Uterus (tissue), 4 donors: ENCODE data around the gene SCN1B. TPM values are rescaled to one million over a fixed set of nuclear protein-coding genes. Genes with fewer than 3 reads are reported as not detected.

Source experiments
- DNase-seq, 2 donors: peaks; one replicate each; pipeline ENCODE4 v3.0.0-alpha.2; 2019 to 2020
- H3K27ac ChIP-seq, 2 donors: fragments of 200-600 bp; sonication (generic); 1 replicate in 1 of 2; 2 replicates in 1 of 2; pipeline ENCODE4 v1.5.1; 2016 to 2018
- H3K27me3 ChIP-seq, 2 donors: fragments of 200-600 bp; sonication (generic); one replicate each; pipeline ENCODE4 v1.5.1; 2018 to 2019; ENCODE audit warnings: control low read depth in 1 of 2
- H3K36me3 ChIP-seq, 2 donors: fragments of 200-600 bp; sonication (generic); one replicate each; pipeline ENCODE4 v1.5.1; 2019; ENCODE audit warnings: control low read depth in 1 of 2
- H3K4me1 ChIP-seq, 2 donors: fragments of 200-600 bp; sonication (generic); one replicate each; pipeline ENCODE4 v1.5.1; 2018 to 2019; ENCODE audit warnings: control low read depth in 1 of 2
- H3K4me3 ChIP-seq, 2 donors: fragments of 200-600 bp; sonication (generic); 1 replicate in 1 of 2; 2 replicates in 1 of 2; pipeline ENCODE4 v1.5.1; 2018 to 2019; ENCODE audit warnings: mild to moderate bottlenecking in 1 of 2
- H3K9me3 ChIP-seq, 2 donors: fragments of 200-600 bp; sonication (generic); one replicate each; pipeline ENCODE4 v1.5.1; 2019; ENCODE audit warnings: control low read depth in 1 of 2
- POLR2A ChIP-seq, 2 donors: fragments of 450-650 bp; IDR thresholded peaks; one replicate each; pipeline ENCODE4 v1.6.1; 2016; ENCODE audit warnings: antibody characterized with exemption in 2 of 2, mild to moderate bottlenecking in 1 of 2, moderate library complexity in 1 of 2
- intact Hi-C: fragments of 100-400 bp; cut with DNase I; formaldehyde crosslinking; loops from one replicate; pipeline ENCODE4 v1.15.1; 2023; ENCODE audit warnings: low total_unique reads
- total RNA-seq, 4 donors: library from RNA; depleted of rRNA in 3 of 4; stranded (reverse); fragments of >200 nt in 3 of 4; gene quantifications; one replicate each; pipeline versions ENCODE4 v1.1.0 to v1.2.4, GENCODE V29; 2014 to 2023
- TF ChIP-seq, protein P1 (sequence below), 4 experiments: fragments of 200-600 bp in 2 of 4; fragments of 450-650 bp in 2 of 4; sonication (generic) in 2 of 4; IDR thresholded peaks; one replicate each; pipeline ENCODE4 v1.5.1; 2016 to 2019; ENCODE audit warnings: antibody characterized with exemption in 4 of 4, mild to moderate bottlenecking in 2 of 4, moderate library complexity in 1 of 4
- donor health status: DM: yes; HTN: yes; CAD: no.

Gene SCN1B
- total RNA-seq, 4 donors from 2014 or later: 0.26 to 15.2 (median 0.78) TPM

GRCh38 chr19:35034005-35034502 lies 3.8 kb downstream of the SCN1B start:
- intact Hi-C loops: no loop called here
- H3K9me3 ChIP-seq: no peaks in the 10 kb centered on the region
- H3K27me3 ChIP-seq: no peaks in the 10 kb centered on the region
- DNase-seq: no peak
- TF ChIP-seq POLR2A (IDR thresholded peaks at IDR 0.05): no peak
- TF ChIP-seq, protein P1, sequence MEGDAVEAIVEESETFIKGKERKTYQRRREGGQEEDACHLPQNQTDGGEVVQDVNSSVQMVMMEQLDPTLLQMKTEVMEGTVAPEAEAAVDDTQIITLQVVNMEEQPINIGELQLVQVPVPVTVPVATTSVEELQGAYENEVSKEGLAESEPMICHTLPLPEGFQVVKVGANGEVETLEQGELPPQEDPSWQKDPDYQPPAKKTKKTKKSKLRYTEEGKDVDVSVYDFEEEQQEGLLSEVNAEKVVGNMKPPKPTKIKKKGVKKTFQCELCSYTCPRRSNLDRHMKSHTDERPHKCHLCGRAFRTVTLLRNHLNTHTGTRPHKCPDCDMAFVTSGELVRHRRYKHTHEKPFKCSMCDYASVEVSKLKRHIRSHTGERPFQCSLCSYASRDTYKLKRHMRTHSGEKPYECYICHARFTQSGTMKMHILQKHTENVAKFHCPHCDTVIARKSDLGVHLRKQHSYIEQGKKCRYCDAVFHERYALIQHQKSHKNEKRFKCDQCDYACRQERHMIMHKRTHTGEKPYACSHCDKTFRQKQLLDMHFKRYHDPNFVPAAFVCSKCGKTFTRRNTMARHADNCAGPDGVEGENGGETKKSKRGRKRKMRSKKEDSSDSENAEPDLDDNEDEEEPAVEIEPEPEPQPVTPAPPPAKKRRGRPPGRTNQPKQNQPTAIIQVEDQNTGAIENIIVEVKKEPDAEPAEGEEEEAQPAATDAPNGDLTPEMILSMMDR (IDR thresholded peaks at IDR 0.05): no peak
- peaks cover 0 to 5% of the 10 kb centered on the region in 2 donors for H3K4me1 ChIP-seq
- no peaks in the 10 kb centered on the region for H3K36me3 ChIP-seq
- no peak overlapping the region for H3K27ac ChIP-seq
- H3K4me3 ChIP-seq: no peak overlapping the region

DNA sequence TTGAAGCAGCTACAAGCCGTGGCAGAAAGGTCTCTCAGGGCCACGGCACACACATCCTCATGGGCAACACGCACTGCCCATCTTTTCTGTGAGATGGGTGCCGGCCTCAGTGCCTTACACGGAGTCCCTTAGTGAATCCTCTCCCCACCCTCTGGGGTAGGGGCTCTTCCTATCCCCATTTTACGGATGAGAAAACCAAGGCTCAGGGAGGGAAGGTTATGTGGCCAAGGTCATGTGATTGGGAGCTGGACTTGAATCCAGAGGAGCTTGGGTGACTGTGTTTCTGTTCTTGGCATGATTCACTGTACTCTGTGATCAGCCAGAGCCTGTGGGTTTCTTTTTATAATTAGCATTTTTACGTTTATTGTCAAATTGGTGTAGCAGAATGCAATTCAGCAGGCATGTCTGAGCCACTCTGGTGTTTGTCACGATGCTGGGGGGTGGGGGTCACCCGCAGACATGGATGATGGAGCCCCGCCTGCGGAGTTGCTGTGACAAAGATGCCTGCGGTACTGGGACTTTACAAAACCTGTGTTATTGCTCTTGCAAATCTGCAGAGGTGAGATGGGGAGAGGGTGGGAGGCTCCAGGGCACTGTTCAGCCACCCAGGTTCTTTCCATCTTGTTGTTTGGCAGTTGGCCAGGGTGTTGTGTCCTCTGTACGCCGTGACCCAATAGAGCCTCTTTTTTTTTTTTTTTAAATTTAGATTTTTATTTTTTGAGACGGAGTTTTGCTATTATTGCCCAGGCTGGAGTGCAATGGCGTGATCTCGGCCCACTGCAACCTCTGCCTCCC lies 4.5 kb downstream of the SCN1B start:
- TF ChIP-seq POLR2A (IDR thresholded peaks at IDR 0.05): no peak
- TF ChIP-seq, protein P1 (IDR thresholded peaks at IDR 0.05): no peak
- H3K9me3 ChIP-seq: no peaks in the 10 kb centered on the region
- no peaks in the 10 kb centered on the region for H3K36me3 ChIP-seq
- H3K4me1 ChIP-seq: peaks cover 0 to 3% of the 10 kb centered on the region in 2 donors
- H3K27me3 ChIP-seq: no peaks in the 10 kb centered on the region
- no peak overlapping the region for H3K4me3 ChIP-seq
- intact Hi-C loops: no loop called here
- no peak overlapping the region for H3K27ac ChIP-seq
- DNase-seq: no peak

DNA sequence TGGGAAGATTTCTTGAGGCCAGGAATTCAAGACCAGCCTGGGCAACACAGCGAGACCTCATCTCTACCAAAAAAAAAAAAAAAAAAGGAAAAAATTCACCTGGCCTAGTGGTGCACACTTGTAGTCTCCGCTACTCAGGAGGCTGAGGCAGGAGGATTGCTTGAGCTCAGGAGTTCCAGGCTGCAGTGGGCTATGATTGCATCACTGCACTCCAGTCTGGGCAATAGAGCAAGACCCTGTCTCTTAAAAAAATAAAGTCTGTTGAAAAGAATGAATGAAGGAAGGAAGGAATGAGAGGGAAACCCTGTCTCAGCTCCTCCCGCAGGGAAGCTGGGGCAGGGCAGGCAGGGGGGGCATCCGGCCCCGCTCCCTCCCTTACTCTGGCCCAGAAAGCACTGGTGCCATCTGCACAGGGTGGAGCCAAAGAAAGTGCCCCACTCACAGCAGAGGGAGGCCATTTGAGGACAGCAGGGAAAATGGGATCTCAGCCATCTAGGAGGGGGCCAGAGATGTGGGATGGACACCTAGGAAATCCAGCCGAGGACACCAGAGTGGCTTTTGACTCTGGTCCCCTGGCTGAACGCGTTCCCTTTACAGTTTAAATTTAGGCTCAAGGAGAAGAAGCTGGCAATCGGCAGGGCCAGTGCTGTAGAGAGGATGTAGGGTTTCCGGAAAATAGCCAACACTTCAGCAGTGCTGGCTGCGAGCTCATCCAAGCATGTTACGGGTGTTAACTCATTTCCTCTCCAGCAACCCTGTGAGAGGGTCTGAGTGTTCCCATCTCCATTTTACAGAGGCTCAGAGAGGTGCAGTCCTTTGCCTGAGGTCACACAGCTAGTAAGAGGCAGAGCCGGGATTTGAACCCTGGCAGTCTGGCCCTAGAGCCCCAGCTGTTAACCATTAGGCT lies 7.7 kb downstream of the SCN1B start:
- DNase-seq: no peak
- TF ChIP-seq, protein P1 (IDR thresholded peaks at IDR 0.05): no peak
- TF ChIP-seq POLR2A (IDR thresholded peaks at IDR 0.05): no peak
- no peaks in the 10 kb centered on the region for H3K9me3 ChIP-seq
- no peak overlapping the region for H3K4me3 ChIP-seq
- peaks cover 0 to 12% of the 10 kb centered on the region in 2 donors for H3K4me1 ChIP-seq
- intact Hi-C loops: no loop called here
- H3K36me3 ChIP-seq: no peaks in the 10 kb centered on the region
- H3K27ac ChIP-seq: peak overlapping the region; percentile 34 to 41
- H3K27me3 ChIP-seq: no peaks in the 10 kb centered on the region

- Histone ChIP-seq H3K27ac (peak overlapping the region; percentile 6 to 41), H3K36me3 (no peaks in the 10 kb centered on the region), H3K4me1 (peaks cover 0 to 12% of the 10 kb centered on the region in 2 donors), H3K27me3 (no peaks in the 10 kb centered on the region), H3K9me3 (no peaks in the 10 kb centered on the region), H3K4me3 (no peak overlapping the region)
- DNase-seq: no peak
- intact Hi-C loops: no loop called here
- TF ChIP-seq, protein P1 (IDR thresholded peaks at IDR 0.05): no peak
- TF ChIP-seq POLR2A (IDR thresholded peaks at IDR 0.05): no peak
Observed at GRCh38 chr19:35038623-35039512, 8.6 kb downstream of the SCN1B start.
